GM18499 (cell line): ENCODE data around the gene TXNL1.
A peak's percentile ranks its signal among the peaks of the same experiment; 100 is the strongest.
"Not testable (repeated sequence)": the region's sequence is repeated elsewhere in the genome, so short reads cannot be mapped to it uniquely, and the experiment has no call there.

Source experiments
- ATAC-seq: cut with Tn5 transposase; IDR thresholded peaks from one replicate; pipeline ENCODE4 v1.9.1; 2021; ENCODE audit warnings: moderate number of reproducible peaks; ENCODE audit not compliant: insufficient read depth, unreplicated experiment

TXNL1 gene

GRCh38 chr18:56638232-56639103 is at the start of gene TXNL1:
TSS of gene TXNL1 (minus strand) at chr18:56638592. CDS start at chr18:56638440, 152 bp downstream.
- peak; percentile 84 for ATAC-seq

DNA sequence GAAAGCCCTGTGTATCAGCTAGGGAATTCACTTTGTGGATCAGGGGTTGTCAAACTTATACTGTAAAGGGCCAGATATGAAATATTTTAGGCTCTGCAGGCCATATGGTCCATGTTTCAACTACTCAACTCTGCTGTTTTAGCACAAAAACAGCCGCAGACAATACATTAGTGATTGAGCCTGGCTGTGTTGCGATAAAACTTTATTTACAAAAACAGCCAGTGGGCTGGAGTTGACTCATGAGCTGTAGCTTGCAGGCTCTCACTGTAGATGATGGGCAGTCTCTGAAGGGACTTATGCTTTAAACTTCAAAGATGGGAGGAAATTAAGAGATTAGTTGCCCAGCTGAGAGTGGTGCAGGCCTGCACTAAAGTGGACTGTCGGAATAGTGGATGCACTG is 45.9 kb upstream of the TXNL1 start:
- no peak for ATAC-seq

GRCh38 chr18:56678836-56679565 is 40.6 kb upstream of the TXNL1 start:
- no peak for ATAC-seq

DNA sequence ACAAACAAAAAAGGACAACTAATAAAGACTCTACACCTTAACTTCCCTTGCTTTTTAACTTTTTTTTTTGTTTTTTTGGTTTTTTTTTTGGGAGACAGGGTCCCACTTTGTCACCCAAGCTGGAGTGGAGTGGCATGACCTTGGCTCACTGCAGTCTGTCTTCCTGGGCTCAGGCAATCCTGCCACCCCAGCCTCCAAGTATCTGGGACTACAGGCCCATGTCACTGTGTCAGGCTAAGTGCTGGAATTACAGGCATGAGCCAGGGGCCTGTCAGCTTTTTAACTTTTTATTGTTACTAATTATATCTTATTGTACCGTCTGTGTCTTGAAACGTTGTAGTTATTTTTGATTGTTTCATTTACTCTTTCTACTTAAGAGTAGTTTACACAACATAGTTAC is 38.2 kb upstream of the TXNL1 start:
- ATAC-seq, result no peak

DNA sequence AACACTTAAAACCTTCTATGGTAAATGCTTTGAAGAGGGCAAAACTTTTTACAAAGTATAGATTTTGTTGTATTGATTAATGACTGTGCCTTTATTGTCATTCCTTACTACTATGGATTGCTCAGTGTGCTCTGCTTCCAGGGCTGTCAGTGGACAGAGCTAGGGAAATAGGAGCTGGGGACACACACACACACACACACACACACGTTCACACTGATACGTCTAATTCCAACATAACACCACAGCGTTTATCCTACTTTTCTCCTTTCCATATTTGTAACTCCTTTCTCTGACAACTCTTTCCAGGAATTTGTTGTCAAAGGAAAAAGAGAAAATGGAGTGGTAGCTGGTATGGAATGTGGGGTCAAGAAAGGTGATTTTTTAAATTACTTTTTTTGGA is 34.6 kb upstream of the TXNL1 start:
- ATAC-seq, result no peak

DNA sequence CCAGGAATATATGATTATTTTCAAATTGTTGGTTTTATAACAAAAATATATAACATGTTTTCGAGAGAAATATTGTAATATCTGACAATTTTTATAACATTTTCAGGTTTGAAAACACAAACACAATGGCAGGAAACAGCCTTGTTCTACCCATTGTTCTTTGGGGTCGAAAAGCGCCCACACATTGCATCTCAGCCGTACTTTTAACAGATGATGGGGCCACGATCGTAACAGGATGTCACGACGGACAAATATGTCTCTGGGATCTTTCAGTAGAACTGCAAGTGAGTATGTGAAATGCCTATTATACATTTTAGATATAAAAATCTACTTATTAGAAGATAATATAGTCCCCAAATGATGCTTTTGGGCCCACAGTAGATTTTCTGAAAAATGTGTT is 34.0 kb upstream of the TXNL1 start:
- ATAC-seq, result no peak

- no peak for ATAC-seq
These were observed 24.5 kb upstream of the TXNL1 start for GRCh38 chr18:56662902-56663301.

DNA sequence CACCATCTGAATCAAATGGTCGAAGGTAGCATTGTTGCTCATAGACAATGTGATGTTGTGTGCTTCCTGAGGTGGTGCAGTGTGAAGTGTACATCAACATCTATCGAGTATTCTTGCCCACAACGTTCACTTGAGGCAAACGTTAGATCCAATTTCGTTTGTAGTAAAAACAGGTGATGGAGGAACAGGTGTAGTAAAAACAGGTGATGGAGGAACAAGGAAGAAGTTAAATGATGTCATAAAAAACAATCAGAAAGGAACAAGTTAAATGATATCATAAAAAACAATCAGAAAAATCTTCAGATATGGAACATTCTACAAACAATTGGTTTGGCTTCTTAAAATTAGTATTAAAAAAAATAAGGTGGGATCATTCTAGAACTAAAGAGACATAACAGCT is 24.1 kb upstream of the TXNL1 start:
- no peak for ATAC-seq

DNA sequence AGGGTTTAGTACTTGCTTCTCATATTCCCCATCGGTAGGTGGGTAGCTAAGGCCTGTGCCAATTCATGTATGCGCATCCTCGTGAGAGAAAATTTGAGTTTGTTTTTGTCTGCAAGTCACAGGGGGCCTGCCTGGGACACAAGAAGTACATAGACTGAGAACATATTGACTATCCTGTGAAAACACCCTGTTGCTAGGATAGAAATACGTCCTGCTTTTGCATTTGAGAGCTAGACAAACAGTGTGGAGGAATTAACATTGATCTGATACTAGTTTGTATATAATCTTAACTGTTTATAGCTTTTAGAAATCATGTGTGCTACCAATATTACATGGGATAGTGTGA is 23.6 kb upstream of the TXNL1 start:
- ATAC-seq, result no peak

GRCh38 chr18:56661360-56662062 is 23.1 kb upstream of the TXNL1 start:
- no peak for ATAC-seq

DNA sequence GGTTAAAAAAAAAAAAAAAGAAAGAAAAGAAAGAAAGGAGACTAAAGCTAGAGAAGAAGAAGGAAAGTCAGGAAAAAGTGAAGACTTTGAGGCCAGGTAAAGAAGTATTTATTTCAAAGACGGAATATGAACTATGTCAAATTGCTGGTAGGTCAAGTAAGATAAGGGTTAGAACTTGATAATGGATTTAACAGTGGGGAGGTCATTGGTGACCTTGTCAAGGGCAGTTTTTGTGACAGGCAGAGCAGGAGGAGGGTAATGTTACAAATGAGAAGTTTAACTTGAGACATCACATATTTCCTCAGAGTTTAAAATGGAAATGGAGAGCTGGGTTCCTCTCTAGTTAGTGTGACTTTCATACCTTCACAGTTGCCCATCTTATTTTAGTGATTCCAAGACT is 22.3 kb upstream of the TXNL1 start:
- no peak for ATAC-seq

DNA sequence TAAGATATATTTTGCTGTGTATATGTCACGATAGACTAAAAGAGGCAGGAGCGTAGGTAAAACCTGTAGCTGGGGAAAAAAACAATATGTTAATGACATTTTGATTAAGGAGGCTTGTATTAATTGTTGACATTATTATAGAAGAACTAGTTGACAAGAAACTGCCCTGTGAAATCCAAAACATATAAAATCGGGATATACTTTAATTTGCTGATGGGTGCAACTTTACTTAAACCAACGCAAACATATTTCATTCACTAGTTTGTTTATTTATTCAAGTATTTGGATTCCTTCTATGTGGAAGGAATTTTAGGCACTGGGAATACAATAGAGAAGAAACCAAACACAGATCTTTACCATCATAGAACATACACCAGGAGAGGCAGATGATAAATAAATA is 20.7 kb upstream of the TXNL1 start:
- ATAC-seq, result no peak

- no peak for ATAC-seq
These were observed 19.9 kb upstream of the TXNL1 start for GRCh38 chr18:56658261-56658660.

DNA sequence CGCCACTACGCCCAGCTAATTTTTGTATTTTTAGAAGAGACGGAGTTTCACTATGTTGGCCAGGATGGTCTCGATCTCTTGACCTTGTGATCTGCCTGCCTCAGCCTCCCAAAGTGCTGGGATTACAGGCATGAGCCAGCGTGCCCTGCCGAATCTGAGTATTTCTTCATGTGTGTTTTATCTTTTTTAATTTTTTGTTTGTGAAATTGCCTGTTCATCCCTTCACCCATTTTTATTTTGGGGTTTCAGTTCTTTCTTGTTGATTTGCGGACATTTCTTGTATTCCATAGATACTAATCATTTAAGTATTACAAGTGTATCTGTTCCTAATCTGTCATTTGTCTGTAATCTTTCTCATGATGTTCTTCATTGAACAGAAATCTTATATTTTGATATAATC is 15.9 kb upstream of the TXNL1 start:
- not testable (repeated sequence) for ATAC-seq

DNA sequence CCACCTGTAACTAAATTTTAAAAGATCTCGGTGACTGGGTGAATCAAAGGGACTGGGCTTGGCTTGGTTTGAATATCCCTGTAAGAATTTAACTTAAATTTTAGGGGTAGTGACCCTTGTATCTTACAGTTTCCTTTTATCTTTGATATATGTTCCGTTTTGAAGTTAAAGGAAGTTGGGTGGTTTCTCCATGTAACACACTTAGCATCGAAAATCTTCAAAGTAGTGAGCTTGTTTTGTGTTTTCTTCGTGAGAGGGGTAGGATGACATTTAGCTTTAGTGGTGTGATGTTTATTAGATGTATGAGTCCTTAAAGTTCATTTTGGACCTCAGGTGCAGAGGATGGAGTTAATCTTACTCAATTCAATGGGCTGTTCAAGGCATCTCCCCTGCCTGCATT is 14.4 kb upstream of the TXNL1 start:
- no peak for ATAC-seq

DNA sequence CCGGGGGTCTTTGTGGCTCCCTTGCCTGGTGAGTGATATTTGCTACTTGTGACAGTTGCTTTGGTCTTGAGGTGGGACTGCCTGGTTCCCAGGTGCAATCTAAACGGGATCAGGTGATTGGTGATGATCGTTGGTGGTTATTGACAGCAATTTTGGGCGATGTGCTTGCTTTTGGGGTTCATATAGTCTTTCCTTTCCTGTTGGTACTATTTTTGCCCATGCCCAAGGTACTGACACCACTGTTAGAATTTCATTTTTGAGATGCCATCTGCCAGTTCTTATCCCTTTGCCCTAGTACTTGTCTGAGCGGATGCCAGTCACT is 13.3 kb upstream of the TXNL1 start:
- ATAC-seq, result no peak

GRCh38 chr18:56650944-56651770 is 12.8 kb upstream of the TXNL1 start, which contains the start of gene WDR7:
TSS of gene WDR7 (plus strand) at chr18:56651359. CDS start at chr18:56672516, 21,157 bp downstream.
- peak; percentile 87 for ATAC-seq

DNA sequence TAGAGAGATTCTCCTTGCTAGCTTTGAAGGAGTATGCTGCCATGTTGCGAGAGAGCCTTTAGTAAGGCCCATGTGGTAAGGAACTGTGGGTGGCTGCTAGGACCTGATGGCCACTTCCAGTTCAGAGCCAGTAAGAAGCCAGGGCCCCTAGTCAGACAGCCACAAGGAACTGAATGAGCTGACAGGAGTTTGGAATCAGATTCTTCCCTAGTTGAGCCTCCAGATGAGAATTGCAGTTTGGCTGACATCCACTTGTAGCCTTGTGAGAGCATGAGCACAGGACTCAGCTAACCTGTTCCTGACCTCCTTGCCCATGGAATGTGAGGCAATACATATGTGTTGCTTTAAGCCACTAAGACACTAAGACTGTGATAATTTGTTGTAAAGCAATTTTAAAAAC is 11.6 kb upstream of the TXNL1 start:
- no peak for ATAC-seq

DNA sequence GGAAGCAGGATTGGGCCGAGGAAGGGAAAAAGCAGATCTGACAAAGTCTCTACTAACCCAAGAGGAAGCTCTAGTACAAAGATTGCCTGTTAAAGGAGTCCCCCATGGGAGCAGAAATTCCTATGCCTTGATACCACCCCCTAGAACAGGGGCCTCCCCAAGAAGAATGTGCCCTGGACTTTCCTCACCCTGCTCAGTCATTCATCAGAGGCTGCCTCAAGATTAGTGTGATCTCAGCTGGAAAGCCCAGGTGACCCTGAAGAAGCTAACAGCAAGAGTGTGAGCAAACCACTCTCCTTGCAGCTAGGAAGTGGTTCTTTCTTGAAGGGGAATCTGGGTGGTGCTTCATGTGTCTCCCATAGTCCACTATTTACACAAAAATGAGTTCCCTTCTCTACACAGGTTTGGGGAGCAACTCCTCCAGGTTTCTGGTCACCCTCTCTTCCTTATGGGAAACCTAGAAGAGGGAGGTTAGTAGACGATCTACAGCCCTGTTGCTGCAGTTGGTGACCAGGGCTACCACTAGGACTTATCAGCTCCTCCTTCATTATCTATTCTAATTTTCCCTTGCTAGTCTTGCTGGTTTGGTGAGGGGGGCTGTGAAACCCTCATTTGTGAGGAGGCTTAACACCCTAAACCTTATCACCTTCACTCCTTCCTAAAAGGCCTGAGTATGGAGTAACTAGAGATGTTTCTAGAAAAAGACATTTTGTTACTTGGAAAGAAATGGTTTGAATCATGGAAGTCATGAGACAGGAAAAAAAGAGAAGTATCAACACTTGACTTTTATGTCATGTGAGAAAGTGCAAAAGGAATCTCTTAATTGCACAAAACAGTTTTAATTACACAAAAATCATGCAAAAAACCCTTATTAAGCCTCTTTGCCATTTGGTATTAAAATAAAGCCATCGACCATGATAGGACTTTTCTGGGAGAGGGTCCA is 9.8 kb upstream of the TXNL1 start:
- ATAC-seq, result no peak
